ENCODE measurements around the gene DEF6. TPM values are rescaled to one million over a fixed set of nuclear protein-coding genes. Genes with fewer than 3 reads are reported as not detected.
A peak's percentile ranks its signal among the peaks of the same experiment; 100 is the strongest.

DEF6 gene, protein sequence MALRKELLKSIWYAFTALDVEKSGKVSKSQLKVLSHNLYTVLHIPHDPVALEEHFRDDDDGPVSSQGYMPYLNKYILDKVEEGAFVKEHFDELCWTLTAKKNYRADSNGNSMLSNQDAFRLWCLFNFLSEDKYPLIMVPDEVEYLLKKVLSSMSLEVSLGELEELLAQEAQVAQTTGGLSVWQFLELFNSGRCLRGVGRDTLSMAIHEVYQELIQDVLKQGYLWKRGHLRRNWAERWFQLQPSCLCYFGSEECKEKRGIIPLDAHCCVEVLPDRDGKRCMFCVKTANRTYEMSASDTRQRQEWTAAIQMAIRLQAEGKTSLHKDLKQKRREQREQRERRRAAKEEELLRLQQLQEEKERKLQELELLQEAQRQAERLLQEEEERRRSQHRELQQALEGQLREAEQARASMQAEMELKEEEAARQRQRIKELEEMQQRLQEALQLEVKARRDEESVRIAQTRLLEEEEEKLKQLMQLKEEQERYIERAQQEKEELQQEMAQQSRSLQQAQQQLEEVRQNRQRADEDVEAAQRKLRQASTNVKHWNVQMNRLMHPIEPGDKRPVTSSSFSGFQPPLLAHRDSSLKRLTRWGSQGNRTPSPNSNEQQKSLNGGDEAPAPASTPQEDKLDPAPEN
- total RNA-seq: 10 to 100 TPM in 2 of 3 donors, 1 to 10 TPM in 1; 4.8 to 14.2 (median 14.1) TPM

DNA sequence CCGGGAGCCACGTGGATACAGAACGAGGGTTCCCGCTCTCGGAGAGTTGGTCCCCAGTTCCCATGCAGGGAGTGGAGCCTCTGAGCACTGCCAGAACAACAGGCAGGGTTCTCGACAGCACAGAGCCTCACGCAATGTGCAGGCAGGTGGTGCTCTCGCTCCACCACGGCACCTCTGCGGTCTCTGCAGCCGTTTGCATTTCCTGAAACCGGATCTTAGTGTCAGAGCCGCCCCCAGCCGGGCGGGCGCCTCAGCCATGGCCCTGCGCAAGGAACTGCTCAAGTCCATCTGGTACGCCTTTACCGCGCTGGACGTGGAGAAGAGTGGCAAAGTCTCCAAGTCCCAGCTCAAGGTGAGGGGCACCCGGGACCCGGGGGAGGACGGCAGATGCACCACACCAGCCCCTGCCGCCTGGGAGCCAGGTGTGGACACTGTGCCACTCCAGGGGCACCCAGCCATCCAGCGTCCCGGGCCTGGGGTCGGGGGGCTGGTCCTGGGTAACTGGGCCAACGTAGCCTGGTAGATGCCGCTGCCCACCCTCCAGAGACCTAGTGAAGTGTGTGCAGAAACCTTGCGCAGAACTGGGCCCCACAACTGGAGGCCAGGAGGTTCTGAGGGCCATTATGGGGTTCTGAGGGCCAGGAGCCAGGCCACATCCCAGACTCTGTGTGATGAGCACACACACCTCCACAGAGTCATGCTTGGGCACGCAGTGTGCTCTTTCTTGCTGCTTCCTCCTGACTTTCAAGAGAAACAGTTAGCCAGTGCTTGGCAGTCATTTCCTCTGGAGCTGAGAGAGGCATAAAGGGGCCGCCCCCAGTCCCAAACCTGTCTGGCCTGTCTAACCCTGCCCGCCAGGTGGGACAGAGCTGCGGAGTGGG is at the start of gene DEF6:
Gene DEF6, plus strand, starts transcription at position 218 of the 881 bp plus-strand sequence. Its CDS starts 39 bp downstream, at position 257.
- intact Hi-C loops (cut with DNase I; ENCODE audit: low total_unique reads): loop anchor here (5.0 kb wide), 1 partner anchor 519 kb away; no protein-coding TSS in a partner anchor
- peak; percentile 84 to 88 for DNase-seq (ENCODE audit: low spot score in 2 of 2)
- peak within 1 kb of the TSS; percentile 80 to 89 for H3K27ac ChIP-seq
- H3K4me1 ChIP-seq: peaks cover 4 to 6% of the 10 kb centered on the region in 2 donors
- no peaks in the 10 kb centered on the region for H3K9me3 ChIP-seq
- no peaks in the 10 kb centered on the region for H3K27me3 ChIP-seq
- TF ChIP-seq POLR2A (IDR thresholded peaks at IDR 0.05): no peak
- TF ChIP-seq POLR2AphosphoS5 (IDR thresholded peaks at IDR 0.05): peak in 2 of 3 donors; percentile 46 to 78
- TF ChIP-seq, protein P1, sequence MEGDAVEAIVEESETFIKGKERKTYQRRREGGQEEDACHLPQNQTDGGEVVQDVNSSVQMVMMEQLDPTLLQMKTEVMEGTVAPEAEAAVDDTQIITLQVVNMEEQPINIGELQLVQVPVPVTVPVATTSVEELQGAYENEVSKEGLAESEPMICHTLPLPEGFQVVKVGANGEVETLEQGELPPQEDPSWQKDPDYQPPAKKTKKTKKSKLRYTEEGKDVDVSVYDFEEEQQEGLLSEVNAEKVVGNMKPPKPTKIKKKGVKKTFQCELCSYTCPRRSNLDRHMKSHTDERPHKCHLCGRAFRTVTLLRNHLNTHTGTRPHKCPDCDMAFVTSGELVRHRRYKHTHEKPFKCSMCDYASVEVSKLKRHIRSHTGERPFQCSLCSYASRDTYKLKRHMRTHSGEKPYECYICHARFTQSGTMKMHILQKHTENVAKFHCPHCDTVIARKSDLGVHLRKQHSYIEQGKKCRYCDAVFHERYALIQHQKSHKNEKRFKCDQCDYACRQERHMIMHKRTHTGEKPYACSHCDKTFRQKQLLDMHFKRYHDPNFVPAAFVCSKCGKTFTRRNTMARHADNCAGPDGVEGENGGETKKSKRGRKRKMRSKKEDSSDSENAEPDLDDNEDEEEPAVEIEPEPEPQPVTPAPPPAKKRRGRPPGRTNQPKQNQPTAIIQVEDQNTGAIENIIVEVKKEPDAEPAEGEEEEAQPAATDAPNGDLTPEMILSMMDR (IDR thresholded peaks at IDR 0.05): peak; percentile 10 to 86 (median 73)
- H3K36me3 ChIP-seq: peaks cover 6% of the 10 kb centered on the region
- peak within 1 kb of the TSS; percentile 34 to 78 (median 57) for H3K4me3 ChIP-seq

DNA sequence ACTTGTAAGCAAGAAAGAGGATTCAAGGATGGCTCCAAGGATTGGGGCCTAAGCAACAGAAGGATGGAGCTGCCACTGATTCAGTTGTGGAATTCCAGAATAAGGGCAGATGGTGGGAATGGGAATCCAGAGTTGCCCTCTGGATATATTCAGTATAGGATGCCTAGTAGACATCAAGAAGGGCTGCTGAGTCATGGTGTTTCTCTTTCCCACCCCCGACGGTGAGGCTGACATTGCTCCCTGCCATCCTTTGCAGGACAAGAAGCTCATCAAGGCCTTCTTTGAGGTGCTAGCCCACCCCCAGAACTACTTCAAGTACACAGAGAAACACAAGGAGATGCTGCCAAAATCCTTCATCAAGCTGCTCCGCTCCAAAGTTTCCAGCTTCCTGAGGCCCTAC is 49.3 kb upstream of the DEF6 start:
- no peaks in the 10 kb centered on the region for H3K4me1 ChIP-seq
- H3K27ac ChIP-seq: no peak overlapping the region
- no peaks in the 10 kb centered on the region for H3K9me3 ChIP-seq
- DNase-seq (ENCODE audit: low spot score in 2 of 2): no peak
- intact Hi-C loops (cut with DNase I; ENCODE audit: low total_unique reads): no loop called here
- H3K27me3 ChIP-seq: no peaks in the 10 kb centered on the region
- TF ChIP-seq POLR2AphosphoS5 (IDR thresholded peaks at IDR 0.05) (no peak), POLR2A (IDR thresholded peaks at IDR 0.05) (no peak)
- TF ChIP-seq, protein P1 (IDR thresholded peaks at IDR 0.05): no peak
- no peaks in the 10 kb centered on the region for H3K36me3 ChIP-seq
- no peak overlapping the region for H3K4me3 ChIP-seq

DNA sequence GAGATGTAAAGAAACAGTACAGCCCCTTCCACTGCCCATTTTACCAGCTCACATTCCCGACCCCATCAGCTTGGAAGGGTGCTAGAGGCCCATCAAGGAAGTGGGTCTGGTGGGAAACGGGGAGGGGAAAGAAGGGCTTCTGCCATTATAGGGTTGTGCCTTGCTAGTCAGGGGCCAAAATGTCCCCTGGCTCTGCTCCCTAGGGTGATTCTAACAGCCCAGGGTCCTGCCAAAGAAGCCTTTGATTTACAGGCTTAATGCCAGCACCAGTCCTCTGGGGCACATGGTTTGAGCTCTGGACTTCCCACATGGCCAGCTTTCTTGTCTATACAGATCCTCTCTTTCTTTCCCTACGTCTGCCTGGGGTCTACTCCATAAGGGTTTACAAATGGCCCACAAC is 48.7 kb upstream of the DEF6 start:
- intact Hi-C loops (cut with DNase I; ENCODE audit: low total_unique reads): no loop called here
- no peak for DNase-seq (ENCODE audit: low spot score in 2 of 2)
- Histone ChIP-seq H3K4me1 (no peaks in the 10 kb centered on the region), H3K27me3 (no peaks in the 10 kb centered on the region), H3K27ac (no peak overlapping the region), H3K36me3 (no peaks in the 10 kb centered on the region), H3K4me3 (no peak overlapping the region), H3K9me3 (no peaks in the 10 kb centered on the region)
- TF ChIP-seq POLR2A (IDR thresholded peaks at IDR 0.05) (no peak), POLR2AphosphoS5 (IDR thresholded peaks at IDR 0.05) (no peak)
- TF ChIP-seq, protein P1 (IDR thresholded peaks at IDR 0.05): no peak

DNA sequence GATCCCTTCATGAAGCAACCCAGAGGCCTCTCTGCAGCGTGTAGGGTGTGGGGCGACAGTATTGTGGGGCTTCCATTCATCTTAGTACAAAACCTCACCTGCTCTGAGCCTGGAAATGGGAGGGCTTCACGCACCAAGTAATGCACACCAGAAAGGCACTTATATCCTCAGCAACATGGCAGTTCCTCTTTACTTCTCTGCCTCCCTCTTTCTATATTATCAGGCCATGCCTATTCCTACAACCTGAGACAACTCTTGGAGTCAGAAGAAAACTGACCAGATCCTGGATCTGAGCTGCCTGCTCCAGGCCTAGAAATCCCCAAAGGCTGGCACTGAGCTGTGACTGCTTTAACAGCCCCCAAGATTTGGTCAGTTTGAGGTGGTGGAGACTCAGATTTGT is 45.7 kb upstream of the DEF6 start:
- H3K27me3 ChIP-seq: no peaks in the 10 kb centered on the region
- no peak overlapping the region for H3K27ac ChIP-seq
- intact Hi-C loops (cut with DNase I; ENCODE audit: low total_unique reads): no loop called here
- no peaks in the 10 kb centered on the region for H3K9me3 ChIP-seq
- H3K4me1 ChIP-seq: no peaks in the 10 kb centered on the region
- TF ChIP-seq POLR2A (IDR thresholded peaks at IDR 0.05): no peak
- no peak for TF ChIP-seq POLR2AphosphoS5 (IDR thresholded peaks at IDR 0.05)
- TF ChIP-seq, protein P1 (IDR thresholded peaks at IDR 0.05): no peak
- DNase-seq (ENCODE audit: low spot score in 2 of 2): no peak
- no peaks in the 10 kb centered on the region for H3K36me3 ChIP-seq
- H3K4me3 ChIP-seq: no peak overlapping the region
